Progenitor cell of endocrine pancreas (in vitro differentiated cells): ENCODE results near the gene CLEC18C. TPM values are rescaled to one million over a fixed set of nuclear protein-coding genes. Genes with fewer than 3 reads are reported as not detected.
"Not testable (repeated sequence)": the region's sequence is repeated elsewhere in the genome, so short reads cannot be mapped to it uniquely, and the experiment has no call there.

ENCODE experiments used
- DNase-seq: peaks from one replicate; pipeline ENCODE4 v3.0.0; 2021; ENCODE audit warnings: low spot score; ENCODE audit not compliant: unreplicated experiment
- H3K27ac Mint-ChIP-seq: 2 replicates; pipeline ENCODE4 v1.8.0; 2021; ENCODE audit warnings: mild to moderate bottlenecking, moderate library complexity, mixed read lengths
- H3K27me3 Mint-ChIP-seq: 2 replicates; pipeline ENCODE4 v1.8.0; 2021; ENCODE audit warnings: mixed read lengths
- H3K36me3 Mint-ChIP-seq: 2 replicates; pipeline ENCODE4 v1.8.0; 2022; ENCODE audit warnings: mixed read lengths; ENCODE audit not compliant: insufficient read depth
- H3K4me1 Mint-ChIP-seq: 2 replicates; pipeline ENCODE4 v1.8.0; 2021; ENCODE audit warnings: low read depth, mixed read lengths
- H3K4me3 Mint-ChIP-seq: 2 replicates; pipeline ENCODE4 v1.8.0; 2021; ENCODE audit warnings: low read depth, mild to moderate bottlenecking, moderate library complexity, mixed read lengths
- H3K9me3 Mint-ChIP-seq: 2 replicates; pipeline ENCODE4 v1.8.0; 2021; ENCODE audit warnings: low read depth, mixed read lengths
- CTCF ChIP-seq: fragments of 200-600 bp; sonication (generic); IDR thresholded peaks from one replicate; pipeline ENCODE4 v1.5.0; 2021; ENCODE audit warnings: antibody characterized with exemption, mild to moderate bottlenecking; ENCODE audit not compliant: unreplicated experiment
- total RNA-seq: library from RNA; stranded (reverse); gene quantifications from 2 replicates; pipeline ENCODE4 v1.2.1, GENCODE V29; 2021

The CLEC18C gene
- total RNA-seq, 1 donor from 2014 or later: 0.17 TPM

GRCh38 chr16:70151391-70151790, 22.2 kb upstream of the CLEC18C start:
- peaks cover 19% of the 10 kb centered on the region for H3K36me3 Mint-ChIP-seq
- no peak for DNase-seq
- H3K27ac Mint-ChIP-seq: no peak overlapping the region

GRCh38 chr16:70151941-70152509, 21.6 kb upstream of the CLEC18C start:
- Mint-ChIP-seq H3K36me3 (peaks cover 23% of the 10 kb centered on the region), H3K27ac (no peak overlapping the region), H3K4me3 (no peak overlapping the region), H3K27me3 (no peaks in the 10 kb centered on the region), H3K4me1 (no peaks in the 10 kb centered on the region), H3K9me3 (no peaks in the 10 kb centered on the region)
- TF ChIP-seq CTCF: no peak
- no peak for DNase-seq

More at GRCh38 chr16:70151391-70151790, 22.2 kb upstream of the CLEC18C start:
- no peaks in the 10 kb centered on the region for H3K4me1 Mint-ChIP-seq
- H3K9me3 Mint-ChIP-seq: no peaks in the 10 kb centered on the region
- H3K4me3 Mint-ChIP-seq: no peak overlapping the region
- TF ChIP-seq CTCF: no peak
- no peaks in the 10 kb centered on the region for H3K27me3 Mint-ChIP-seq

GRCh38 chr16:70152578-70153302, 20.8 kb upstream of the CLEC18C start:
- no peak for DNase-seq
- H3K27me3 Mint-ChIP-seq: no peaks in the 10 kb centered on the region
- no peaks in the 10 kb centered on the region for H3K9me3 Mint-ChIP-seq
- H3K36me3 Mint-ChIP-seq: peaks cover 28% of the 10 kb centered on the region
- no peaks in the 10 kb centered on the region for H3K4me1 Mint-ChIP-seq
- no peak for TF ChIP-seq CTCF
- no peak overlapping the region for H3K4me3 Mint-ChIP-seq
- H3K27ac Mint-ChIP-seq: no peak overlapping the region

GRCh38 chr16:70154736-70155135, 18.9 kb upstream of the CLEC18C start:
- H3K9me3 Mint-ChIP-seq, H3K27ac Mint-ChIP-seq, H3K4me1 Mint-ChIP-seq, DNase-seq, H3K4me3 Mint-ChIP-seq, H3K27me3 Mint-ChIP-seq: not testable (repeated sequence)
- peaks cover 25% of the 10 kb centered on the region for H3K36me3 Mint-ChIP-seq

- no peak for TF ChIP-seq CTCF
- no peaks in the 10 kb centered on the region for H3K27me3 Mint-ChIP-seq
- no peak overlapping the region for H3K4me3 Mint-ChIP-seq
- no peak overlapping the region for H3K27ac Mint-ChIP-seq
- no peak for DNase-seq
- H3K4me1 Mint-ChIP-seq: no peaks in the 10 kb centered on the region
- peaks cover 21% of the 10 kb centered on the region for H3K36me3 Mint-ChIP-seq
- no peaks in the 10 kb centered on the region for H3K9me3 Mint-ChIP-seq
Observed at GRCh38 chr16:70156207-70156978, 17.2 kb upstream of the CLEC18C start.
